GM11168 (cell line): ENCODE data around the gene VPREB3.

Experiments used
- in situ Hi-C: fragments of 300-500 bp; cut with MboI; formaldehyde crosslinking; loops from one replicate; pipeline ENCODE4 v1.12.0; 2022; ENCODE audit warnings: low sequenced_read_pairs; ENCODE audit not compliant: unreplicated experiment

VPREB3 gene

GRCh38 chr22:23705358-23705757 is 48.9 kb downstream of the VPREB3 start:
- in situ Hi-C loops = no loop called here

GRCh38 chr22:23704829-23705228 is 49.4 kb downstream of the VPREB3 start:
- in situ Hi-C loops = no loop called here

GRCh38 chr22:23704062-23704461 is 50.2 kb downstream of the VPREB3 start:
- in situ Hi-C loops = no loop called here
